Fibroblast of skin of back (primary cell): ENCODE data around the gene TSPAN9.

Source experiments
- DNase-seq: peaks from one replicate; pipeline ENCODE4 v3.0.0-alpha.2; 2013

The TSPAN9 gene

GRCh38 chr12:3101309-3102024 lies 24.3 kb downstream of the TSPAN9 start:
- peak; percentile 25 for DNase-seq

- peak; percentile 39 for DNase-seq
Observed at GRCh38 chr12:3102771-3103410, 25.7 kb downstream of the TSPAN9 start.

GRCh38 chr12:3103806-3104205 lies 26.6 kb downstream of the TSPAN9 start:
- no peak for DNase-seq

- DNase-seq = no peak
Observed at GRCh38 chr12:3105690-3106479, 28.7 kb downstream of the TSPAN9 start.

- DNase-seq = no peak
Observed at GRCh38 chr12:3106579-3106978, 29.4 kb downstream of the TSPAN9 start.

- DNase-seq = peak; percentile 86
Observed at GRCh38 chr12:3107071-3107583, 29.9 kb downstream of the TSPAN9 start.

GRCh38 chr12:3107954-3108353 lies 30.8 kb downstream of the TSPAN9 start:
- DNase-seq = peak; percentile 36

- DNase-seq = no peak
Observed at GRCh38 chr12:3110578-3110977, 33.4 kb downstream of the TSPAN9 start.

GRCh38 chr12:3113671-3114325 lies 36.6 kb downstream of the TSPAN9 start:
- DNase-seq = no peak

GRCh38 chr12:3114671-3115070 lies 37.5 kb downstream of the TSPAN9 start:
- DNase-seq = no peak

GRCh38 chr12:3115078-3115477 lies 37.9 kb downstream of the TSPAN9 start:
- DNase-seq = no peak

- no peak for DNase-seq
Observed at GRCh38 chr12:3116106-3116844, 39.1 kb downstream of the TSPAN9 start.

GRCh38 chr12:3117144-3117581 lies 40.0 kb downstream of the TSPAN9 start:
- peak; percentile 71 for DNase-seq

GRCh38 chr12:3117591-3118015 lies 40.4 kb downstream of the TSPAN9 start:
- peak; percentile 89 for DNase-seq

- DNase-seq = no peak
Observed at GRCh38 chr12:3119192-3119755, 42.1 kb downstream of the TSPAN9 start.

- peak; percentile 55 for DNase-seq
Observed at GRCh38 chr12:3119756-3120601, 42.8 kb downstream of the TSPAN9 start.

GRCh38 chr12:3120701-3121100 lies 43.5 kb downstream of the TSPAN9 start:
- no peak for DNase-seq

- peak; percentile 54 for DNase-seq
Observed at GRCh38 chr12:3122841-3123678, 45.9 kb downstream of the TSPAN9 start.

- DNase-seq = no peak
Observed at GRCh38 chr12:3123729-3124128, 46.5 kb downstream of the TSPAN9 start.

GRCh38 chr12:3124917-3125316 lies 47.7 kb downstream of the TSPAN9 start:
- no peak for DNase-seq
